Measurements from ENCODE around the gene CLDN20. TPM values are rescaled to one million over a fixed set of nuclear protein-coding genes. Genes with fewer than 3 reads are reported as not detected.

The CLDN20 gene
- total and polyA plus RNA-seq, 10 of the 15 experiments (the other 5 are each of a cell fraction or from before 2014, with no cell fraction given): 0.13 to 0.23 TPM; not detected in 8

DNA sequence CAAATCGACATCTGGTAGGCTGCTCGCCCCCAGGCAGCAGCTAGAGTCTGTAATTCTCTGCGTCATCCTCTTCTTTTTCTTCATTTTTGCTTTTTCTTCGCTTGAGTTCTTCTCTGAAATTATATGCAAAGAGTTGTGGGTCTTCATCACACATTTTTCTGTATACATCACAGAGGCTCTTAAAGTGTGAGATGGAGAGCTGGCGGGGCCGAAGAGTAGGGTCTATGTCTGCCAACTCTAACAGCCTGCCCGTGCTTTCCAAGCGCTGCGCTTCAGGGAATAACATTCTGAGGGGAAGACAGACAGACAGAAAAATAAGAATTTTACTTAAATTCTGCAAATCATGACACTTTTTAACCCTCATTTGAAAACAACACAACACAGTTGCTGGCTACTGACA, 6.0 kb upstream of the CLDN20 start:
- peaks cover 18 to 23% of the 10 kb centered on the region in 2 experiments; a peak in 3 of 4 replicates for H3K36me3 ChIP-seq (ENCODE audit: control insufficient read depth in 2 of 2, insufficient read depth in 2 of 2, low read length in 1 of 2)
- peaks cover 17% of the 10 kb centered on the region for H3K4me1 ChIP-seq (ENCODE audit: control insufficient read depth, insufficient read depth, low read length)

More for the DNA sequence above, 6.0 kb upstream of the CLDN20 start:
- Histone ChIP-seq H2AFZ (ENCODE audit: control insufficient read depth, low read depth, low read length) (no peak overlapping the region), H3K4me3 (no peak overlapping the region), H3K79me2 (ENCODE audit: control insufficient read depth, insufficient read depth, low read length) (no peaks in the 10 kb centered on the region), H3K9ac (ENCODE audit: control insufficient read depth, insufficient read depth, low read length) (no peak overlapping the region), H3K9me3 (replicated peaks; ENCODE audit: control insufficient read depth, insufficient read depth, low read length) (no peaks in the 10 kb centered on the region), H3K27ac (ENCODE audit: control insufficient read depth, insufficient read depth) (no peak overlapping the region), H4K20me1 (ENCODE audit: control insufficient read depth, insufficient read depth) (no peaks in the 10 kb centered on the region), H3K27me3 (replicated peaks in 1 of 2; ENCODE audit: control insufficient read depth in 2 of 2, insufficient read depth in 2 of 2, low read length in 1 of 2) (no peaks in the 10 kb centered on the region), H3K4me2 (ENCODE audit: control insufficient read depth, insufficient read depth) (no peak overlapping the region)
- ChIA-PET SMC1A (ENCODE audit: uncharacterized antibody, unreplicated experiment) (interaction anchor here (0.6 to 3.6 kb wide), 9 partner anchors 7 to 758 kb away, joined by 3 to 15 read pairs (median 3); no protein-coding TSS in a partner anchor), CTCF (interaction anchor here (0.8 to 2.8 kb wide), 6 partner anchors 9 to 330 kb away, joined by 3 to 7 read pairs (median 4); no protein-coding TSS in a partner anchor), RAD21 (ENCODE audit: unreplicated experiment) (interaction anchor here (1.4 to 3.0 kb wide), 2 partner anchors 10 to 34 kb away, joined by 3 to 13 read pairs; no protein-coding TSS in a partner anchor), POLR2A (interaction anchor here (0.7 to 0.8 kb wide), 2 partner anchors 13 to 20 kb away, joined by 3 read pairs; no protein-coding TSS in a partner anchor)
- WGBS (ENCODE audit: insufficient coverage, insufficient replicate concordance, low lambda C conversion rate, missing lambda C conversion rate): 100% methylated on average over 9 of the region's 9 CpGs
- TF ChIP-seq POLR2A (IDR thresholded peaks at IDR 0.05; ENCODE audit: low read depth, low read length) (no peak), TAF1 (IDR thresholded peaks at IDR 0.05; ENCODE audit: borderline replicate concordance, low read depth, low read length) (no peak), TBL1XR1 (IDR thresholded peaks at IDR 0.05; ENCODE audit: low read depth, low read length) (no peak), BRCA1 (IDR thresholded peaks at IDR 0.05; ENCODE audit: low read depth, low read length) (no peak), ZSCAN29 (IDR thresholded peaks at IDR 0.05) (no peak)
- TF ChIP-seq, protein P1, sequence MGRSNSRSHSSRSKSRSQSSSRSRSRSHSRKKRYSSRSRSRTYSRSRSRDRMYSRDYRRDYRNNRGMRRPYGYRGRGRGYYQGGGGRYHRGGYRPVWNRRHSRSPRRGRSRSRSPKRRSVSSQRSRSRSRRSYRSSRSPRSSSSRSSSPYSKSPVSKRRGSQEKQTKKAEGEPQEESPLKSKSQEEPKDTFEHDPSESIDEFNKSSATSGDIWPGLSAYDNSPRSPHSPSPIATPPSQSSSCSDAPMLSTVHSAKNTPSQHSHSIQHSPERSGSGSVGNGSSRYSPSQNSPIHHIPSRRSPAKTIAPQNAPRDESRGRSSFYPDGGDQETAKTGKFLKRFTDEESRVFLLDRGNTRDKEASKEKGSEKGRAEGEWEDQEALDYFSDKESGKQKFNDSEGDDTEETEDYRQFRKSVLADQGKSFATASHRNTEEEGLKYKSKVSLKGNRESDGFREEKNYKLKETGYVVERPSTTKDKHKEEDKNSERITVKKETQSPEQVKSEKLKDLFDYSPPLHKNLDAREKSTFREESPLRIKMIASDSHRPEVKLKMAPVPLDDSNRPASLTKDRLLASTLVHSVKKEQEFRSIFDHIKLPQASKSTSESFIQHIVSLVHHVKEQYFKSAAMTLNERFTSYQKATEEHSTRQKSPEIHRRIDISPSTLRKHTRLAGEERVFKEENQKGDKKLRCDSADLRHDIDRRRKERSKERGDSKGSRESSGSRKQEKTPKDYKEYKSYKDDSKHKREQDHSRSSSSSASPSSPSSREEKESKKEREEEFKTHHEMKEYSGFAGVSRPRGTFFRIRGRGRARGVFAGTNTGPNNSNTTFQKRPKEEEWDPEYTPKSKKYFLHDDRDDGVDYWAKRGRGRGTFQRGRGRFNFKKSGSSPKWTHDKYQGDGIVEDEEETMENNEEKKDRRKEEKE (IDR thresholded peaks at IDR 0.05): no peak
- TF ChIP-seq, protein P2, sequence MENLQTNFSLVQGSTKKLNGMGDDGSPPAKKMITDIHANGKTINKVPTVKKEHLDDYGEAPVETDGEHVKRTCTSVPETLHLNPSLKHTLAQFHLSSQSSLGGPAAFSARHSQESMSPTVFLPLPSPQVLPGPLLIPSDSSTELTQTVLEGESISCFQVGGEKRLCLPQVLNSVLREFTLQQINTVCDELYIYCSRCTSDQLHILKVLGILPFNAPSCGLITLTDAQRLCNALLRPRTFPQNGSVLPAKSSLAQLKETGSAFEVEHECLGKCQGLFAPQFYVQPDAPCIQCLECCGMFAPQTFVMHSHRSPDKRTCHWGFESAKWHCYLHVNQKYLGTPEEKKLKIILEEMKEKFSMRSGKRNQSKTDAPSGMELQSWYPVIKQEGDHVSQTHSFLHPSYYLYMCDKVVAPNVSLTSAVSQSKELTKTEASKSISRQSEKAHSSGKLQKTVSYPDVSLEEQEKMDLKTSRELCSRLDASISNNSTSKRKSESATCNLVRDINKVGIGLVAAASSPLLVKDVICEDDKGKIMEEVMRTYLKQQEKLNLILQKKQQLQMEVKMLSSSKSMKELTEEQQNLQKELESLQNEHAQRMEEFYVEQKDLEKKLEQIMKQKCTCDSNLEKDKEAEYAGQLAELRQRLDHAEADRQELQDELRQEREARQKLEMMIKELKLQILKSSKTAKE (IDR thresholded peaks at IDR 0.05; ENCODE audit: low read depth, poor library complexity, severe bottlenecking): no peak
- TF ChIP-seq, protein P3, sequence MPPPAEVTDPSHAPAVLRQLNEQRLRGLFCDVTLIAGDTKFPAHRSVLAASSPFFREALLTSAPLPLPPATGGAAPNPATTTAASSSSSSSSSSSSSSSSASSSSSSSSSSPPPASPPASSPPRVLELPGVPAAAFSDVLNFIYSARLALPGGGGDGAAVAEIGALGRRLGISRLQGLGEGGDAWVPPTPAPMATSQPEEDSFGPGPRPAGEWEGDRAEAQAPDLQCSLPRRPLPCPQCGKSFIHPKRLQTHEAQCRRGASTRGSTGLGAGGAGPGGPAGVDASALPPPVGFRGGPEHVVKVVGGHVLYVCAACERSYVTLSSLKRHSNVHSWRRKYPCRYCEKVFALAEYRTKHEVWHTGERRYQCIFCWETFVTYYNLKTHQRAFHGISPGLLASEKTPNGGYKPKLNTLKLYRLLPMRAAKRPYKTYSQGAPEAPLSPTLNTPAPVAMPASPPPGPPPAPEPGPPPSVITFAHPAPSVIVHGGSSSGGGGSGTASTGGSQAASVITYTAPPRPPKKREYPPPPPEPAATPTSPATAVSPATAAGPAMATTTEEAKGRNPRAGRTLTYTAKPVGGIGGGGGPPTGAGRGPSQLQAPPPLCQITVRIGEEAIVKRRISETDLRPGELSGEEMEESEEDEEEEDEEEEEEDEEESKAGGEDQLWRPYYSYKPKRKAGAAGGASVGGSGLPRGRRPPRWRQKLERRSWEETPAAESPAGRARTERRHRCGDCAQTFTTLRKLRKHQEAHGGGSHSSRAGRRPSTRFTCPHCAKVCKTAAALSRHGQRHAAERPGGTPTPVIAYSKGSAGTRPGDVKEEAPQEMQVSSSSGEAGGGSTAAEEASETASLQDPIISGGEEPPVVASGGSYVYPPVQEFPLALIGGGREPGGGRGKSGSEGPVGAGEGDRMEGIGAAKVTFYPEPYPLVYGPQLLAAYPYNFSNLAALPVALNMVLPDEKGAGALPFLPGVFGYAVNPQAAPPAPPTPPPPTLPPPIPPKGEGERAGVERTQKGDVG (CRISPR knock-in tag; IDR thresholded peaks at IDR 0.05): no peak
- no peak for FAIRE-seq
- ATAC-seq: no peak
- intact Hi-C loops (cut with micrococcal nuclease; ENCODE audit: unreplicated experiment): no loop called here
- no peak for DNase-seq (ENCODE audit: low read depth, low spot score)
- no TSS peak for BruUV-seq (replicated peaks)
- in situ Hi-C loops (cut with MboI): no loop called here

All from GM12878 (cell line).